Mesenteric fat pad (tissue), 1 donor: ENCODE results near the gene SYNRG. TPM values are rescaled to one million over a fixed set of nuclear protein-coding genes. Genes with fewer than 3 reads are reported as not detected.
A peak's percentile ranks its signal among the peaks of the same experiment; 100 is the strongest.

ENCODE experiments used
- DNase-seq: peaks from one replicate; pipeline ENCODE4 v3.0.0-alpha.2; 2020; ENCODE audit warnings: low spot score
- total RNA-seq: library from RNA; stranded (reverse); fragmentation: NEBNext Ultra II Directional; extraction: Animal tissue kit (Norgen Biotek cat#: 25700); gene quantifications from one replicate; pipeline ENCODE4 v1.2.1, GENCODE V29; 2021
- donor health status: DM: yes; HTN: yes; CAD: no.

The SYNRG gene
- total RNA-seq, 1 donor from 2014 or later, result 40.8 TPM

DNA sequence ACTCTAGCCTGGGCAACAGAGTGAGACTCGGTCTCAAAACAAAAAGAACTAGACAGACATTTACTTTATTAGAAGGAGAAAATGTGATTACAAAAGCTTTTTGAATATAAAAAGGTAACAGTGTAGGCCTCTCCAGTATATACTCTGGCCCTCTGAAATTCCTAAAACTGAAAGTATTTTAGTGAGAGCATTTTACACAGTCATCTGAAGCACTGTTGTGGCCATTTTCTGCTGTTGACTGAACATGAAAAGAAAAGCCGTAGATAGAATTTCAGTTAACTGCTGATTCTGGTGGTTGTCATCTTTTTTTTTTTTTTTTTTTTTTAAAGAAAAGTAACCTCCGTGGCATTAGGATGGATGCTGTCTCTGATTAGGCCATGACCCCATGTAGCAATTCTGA is 103.9 kb downstream of the SYNRG start:
- no peak for DNase-seq

DNA sequence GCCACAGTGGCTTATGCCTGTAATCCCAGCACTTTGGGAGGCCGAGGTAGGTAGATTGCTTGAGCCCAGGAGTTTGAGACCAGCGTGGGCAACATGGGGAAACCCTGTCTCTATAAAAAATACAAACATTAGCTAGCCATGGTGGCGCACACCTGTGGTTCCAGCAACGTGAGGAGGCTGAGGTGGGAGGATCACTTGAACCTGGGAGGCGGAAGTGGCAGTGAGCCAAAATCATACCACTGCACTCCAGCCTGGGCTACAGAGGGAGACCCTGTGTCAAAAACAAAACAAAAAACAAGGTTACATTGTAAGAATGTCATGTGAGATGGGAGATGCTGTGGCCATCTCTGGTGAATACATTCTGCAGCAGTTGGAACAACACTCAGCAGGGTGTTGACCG is 106.1 kb downstream of the SYNRG start:
- DNase-seq, result no peak

DNA sequence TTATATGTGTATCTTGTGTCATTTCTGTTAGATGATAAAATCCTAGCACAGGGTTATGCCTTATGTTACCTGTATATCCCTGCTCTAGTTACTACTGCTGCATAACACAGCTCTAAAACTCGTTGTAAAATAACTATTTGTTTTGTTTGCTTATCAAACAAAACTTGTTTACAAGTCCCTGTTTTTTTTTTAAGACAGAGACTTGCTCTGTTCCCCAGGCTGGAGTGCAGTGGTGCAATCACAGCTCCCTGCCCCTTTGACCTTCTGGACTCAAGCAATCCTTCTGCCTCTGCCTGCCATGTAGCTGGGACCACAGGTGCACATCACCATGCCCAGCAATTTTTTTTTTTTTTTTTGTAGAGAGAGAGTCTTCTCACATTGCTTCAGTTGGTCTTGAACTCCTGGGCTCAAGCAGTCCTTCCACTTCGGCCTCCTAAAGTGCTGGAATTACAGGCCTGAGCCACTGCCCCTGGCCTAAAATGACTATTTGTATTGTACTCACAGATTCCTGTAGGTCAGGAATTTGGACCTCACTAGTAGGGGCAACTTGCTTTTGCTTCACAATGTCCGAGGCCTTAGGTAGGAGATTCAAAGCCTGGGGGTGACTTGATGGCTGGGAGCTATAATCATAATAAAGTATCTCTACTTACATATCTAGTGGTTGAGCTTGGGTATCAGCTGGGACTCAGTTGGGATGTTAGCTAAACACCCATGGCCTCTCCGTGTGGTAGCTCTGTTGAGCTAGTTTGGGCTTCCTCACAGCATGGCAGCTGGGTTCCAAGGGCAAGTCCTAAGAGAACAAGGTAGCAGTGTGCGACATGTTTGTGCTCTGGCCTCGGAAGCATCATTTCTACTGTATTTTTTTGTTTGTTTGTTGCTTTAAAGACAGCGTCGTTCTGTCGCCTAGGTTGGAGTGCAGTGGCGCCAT is 106.9 kb downstream of the SYNRG start:
- DNase-seq, result no peak

DNA sequence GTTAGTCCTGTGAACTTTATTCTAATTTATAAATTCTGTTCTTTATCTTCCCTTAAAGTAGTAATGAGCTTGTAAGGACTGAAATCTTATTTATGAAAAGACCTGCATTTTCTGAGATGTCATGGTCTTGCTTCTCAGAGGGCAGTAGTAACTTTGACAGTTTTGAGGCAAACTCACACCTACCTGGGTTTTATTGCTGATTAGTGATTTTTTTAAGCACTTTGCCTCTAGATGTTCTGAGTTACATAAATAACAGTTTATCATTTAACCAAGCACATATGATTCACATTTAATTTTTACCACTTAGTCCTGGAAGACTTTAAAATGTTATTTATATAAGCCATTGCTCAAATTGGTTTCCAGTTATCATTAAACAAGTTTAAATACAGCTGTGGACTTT is 108.8 kb downstream of the SYNRG start:
- no peak for DNase-seq

DNA sequence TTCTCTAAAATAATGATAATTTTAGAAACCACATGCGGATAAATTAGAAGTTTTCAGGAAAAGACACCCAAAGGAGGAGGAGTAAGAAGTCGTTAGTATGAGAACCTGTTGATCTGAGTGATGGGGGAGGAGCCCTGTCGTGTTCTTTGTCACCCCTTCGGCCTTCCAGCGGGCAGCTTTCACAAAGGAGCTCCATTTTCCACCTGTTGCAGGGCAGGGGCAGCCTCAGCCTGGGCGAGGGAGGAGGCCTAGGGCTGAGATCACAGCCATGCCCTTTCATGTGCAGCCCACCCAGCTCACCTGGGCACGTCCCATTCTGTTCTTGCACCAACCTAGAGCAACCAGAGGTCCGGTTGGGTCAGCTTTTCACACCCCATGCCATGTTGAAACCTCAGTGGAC is 114.2 kb downstream of the SYNRG start:
- no peak for DNase-seq

DNA sequence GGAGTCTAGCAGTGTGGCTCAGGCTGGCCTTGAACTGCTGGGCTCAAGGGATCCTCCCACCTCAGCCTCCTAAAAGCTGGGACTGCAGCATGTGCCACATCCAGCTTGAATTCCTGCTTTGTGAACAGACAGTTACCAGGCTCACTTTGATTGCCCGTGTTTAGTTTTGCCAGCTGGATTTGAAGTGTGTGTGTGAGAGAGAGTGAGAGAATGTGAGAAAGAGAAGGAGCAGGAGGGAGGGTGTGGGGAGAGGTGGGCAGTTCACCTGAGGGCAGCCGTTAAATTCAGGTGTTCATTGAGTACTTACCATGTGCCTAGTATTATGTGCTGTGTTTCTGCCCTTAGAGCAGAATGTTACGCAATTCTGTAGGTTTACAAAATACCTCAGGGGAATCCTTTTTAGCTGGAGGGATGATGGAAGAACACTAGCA is 114.8 kb downstream of the SYNRG start:
- no peak for DNase-seq

DNA sequence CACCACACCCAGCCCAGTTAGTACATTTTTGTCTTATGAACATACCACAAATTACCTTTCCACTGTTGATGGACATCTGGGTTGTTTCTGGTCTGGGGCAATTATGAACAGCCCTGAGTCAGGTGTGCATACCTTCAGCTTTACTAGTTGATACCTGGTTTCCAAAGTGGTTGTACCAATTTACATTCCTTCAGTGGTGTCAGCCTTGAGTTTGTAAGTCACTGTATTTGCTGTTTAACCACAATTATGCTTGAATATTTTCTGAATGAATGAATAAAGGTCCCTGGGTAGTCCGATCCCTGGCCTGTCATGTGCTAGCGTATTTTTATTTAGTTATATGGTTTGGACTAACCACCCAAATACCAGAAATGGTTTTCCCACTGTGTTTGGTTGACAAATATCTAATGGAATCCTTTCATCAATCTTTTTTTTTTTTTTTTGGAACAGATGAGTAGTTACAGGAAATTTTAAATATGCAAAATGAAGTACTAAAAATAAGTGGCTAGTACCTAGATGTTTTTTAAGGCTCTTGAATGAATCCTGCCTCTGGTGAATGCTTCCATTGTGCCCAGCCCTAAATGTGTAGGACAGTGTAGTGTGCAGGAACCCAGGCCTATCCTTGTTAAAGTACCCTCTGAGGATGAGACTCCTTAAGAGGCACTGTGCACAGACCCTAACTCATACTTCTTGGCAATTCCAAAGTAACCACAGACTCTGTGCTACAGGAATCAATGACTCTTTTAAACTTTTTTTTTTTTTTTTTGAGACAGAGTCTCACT is 115.8 kb downstream of the SYNRG start:
- DNase-seq, result no peak

DNA sequence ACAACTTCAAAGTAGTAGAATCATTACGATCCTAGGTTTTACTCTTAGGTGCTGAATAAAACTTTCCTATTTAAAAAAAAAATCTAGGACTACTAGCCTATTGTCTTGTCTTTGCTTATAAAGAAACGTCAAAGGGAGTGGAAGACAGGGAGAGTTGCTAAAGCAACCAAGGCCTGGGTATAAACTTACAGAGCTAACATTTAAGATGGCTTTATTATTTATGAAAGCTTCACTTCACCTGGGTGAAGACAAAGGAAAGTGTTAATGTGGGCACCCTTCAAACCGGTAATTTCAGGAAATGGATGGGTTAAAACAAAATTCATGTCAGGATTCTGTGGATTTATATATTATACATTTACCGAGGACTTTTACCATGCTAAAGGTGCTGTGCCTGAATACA is 117.1 kb downstream of the SYNRG start:
- no peak for DNase-seq

DNA sequence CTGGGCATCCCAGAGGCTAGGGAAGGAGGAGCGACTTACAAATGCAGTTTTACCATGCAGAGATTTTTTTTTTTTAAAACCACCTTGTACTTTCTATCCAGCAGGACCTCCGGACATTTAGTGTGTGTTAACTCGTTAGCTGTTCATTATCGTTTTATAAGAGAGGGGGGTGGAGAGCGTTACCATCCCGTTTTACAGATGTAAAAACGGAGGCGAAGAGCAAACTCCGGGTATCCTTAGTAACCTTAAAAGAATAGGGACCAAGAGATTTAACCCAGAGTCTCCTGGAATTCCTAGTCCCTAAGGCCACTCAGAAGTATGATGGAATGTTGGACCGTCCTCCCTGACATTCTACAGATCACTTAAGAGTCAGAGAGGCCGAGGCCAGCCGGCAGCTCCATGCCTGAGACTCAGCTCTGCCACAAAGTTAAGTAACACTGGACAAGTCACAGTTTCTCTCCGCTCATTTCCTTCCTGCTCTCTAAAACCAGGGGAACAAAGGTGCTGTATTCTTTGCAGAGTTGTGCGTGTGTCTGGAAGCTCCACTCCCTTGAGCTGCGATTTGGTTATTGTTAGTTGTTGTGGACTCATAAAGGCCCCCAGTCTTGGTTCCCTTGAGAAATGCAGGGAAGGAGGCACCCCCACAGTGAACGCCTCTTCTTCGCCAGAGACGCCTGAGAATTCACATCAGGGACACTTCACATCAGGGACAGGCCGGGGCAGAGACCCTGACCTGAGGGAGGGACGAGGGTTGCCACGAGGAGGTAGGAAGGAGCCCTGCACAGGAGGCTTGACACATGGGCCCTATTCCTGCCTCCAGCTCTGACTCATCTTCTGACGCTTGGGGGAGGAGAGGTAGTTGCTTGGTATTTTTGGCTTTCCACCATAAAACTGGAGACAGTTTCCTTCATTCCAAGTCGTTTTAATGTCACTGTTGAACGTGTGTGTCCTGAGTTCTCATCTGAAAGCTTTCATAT is 118.3 kb downstream of the SYNRG start:
- no peak for DNase-seq

DNA sequence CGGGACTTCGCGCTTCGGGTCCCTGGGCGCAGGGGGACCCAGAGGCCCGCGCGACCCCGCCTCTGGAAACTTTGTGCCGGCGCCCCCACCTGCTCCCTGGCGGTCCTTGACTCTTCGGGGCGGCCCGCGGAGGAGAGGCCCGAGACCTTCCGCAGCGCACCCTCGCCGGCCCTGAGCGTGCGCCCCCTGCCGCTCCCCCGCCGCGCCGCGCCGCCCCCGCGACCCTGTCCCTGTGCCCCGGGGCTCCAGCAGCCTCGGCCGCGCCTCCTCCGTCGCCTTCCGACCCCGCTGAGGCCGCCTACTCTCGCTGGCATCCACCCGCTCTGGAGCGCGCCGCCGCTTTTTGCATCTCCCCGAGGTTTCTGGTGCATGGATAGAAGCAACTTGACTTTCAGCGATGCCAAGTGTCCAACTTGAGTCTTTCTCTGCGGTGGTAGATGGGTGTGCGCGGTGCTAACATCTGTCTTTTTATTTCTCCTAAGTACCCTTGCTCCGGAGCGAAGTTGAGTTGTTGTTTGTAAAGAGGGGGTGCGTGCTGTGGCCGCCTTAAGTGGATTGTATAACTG is 119.1 kb downstream of the SYNRG start:
- DNase-seq, result peak; percentile 91

DNA sequence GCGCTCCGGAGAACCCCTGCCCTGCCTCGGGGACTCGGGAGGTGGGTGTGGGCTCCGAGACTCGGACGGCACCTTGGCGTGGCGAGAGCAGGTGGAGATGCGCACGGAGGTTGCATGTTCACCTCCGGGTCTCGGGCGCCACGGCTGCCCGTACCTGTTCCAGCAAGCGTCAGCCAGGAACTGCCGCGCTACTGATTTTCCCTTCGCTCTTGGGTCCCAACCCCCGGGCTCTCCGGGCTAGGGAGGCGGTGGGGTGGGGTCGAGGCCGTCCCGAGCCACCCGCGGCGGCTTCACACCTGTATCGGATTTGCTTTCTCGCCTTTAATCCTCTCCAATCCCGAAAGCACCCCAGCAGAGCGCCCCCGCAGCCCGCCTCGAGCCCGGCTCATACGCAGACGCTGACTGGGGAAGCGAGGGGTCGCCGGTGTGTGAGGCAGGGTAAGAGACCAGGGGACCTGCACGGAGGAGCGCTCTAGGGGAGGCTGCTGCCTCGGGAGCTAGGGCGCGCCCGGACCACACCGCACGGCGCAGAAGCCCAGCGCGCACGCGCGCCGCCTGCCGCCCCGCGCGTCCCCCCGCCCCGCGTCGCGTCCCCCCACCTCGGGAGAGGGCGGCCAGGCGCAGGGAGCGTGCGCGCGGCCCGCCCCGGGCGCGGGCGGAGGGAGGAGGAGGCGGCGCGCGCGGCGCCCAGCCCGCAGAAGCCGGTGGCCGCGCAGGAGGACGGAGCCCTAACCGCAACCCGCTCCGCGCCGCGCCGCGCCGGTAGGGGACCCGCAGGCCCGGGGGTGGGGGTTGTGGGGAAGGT is 119.8 kb downstream of the SYNRG start, which contains the start of gene DUSP14:
Gene DUSP14 (plus strand): TSS at position 695 of the 805 bp plus-strand sequence. CDS start 22,382 bp downstream, outside the sequence.
- DNase-seq, result peak; percentile 92

DNA sequence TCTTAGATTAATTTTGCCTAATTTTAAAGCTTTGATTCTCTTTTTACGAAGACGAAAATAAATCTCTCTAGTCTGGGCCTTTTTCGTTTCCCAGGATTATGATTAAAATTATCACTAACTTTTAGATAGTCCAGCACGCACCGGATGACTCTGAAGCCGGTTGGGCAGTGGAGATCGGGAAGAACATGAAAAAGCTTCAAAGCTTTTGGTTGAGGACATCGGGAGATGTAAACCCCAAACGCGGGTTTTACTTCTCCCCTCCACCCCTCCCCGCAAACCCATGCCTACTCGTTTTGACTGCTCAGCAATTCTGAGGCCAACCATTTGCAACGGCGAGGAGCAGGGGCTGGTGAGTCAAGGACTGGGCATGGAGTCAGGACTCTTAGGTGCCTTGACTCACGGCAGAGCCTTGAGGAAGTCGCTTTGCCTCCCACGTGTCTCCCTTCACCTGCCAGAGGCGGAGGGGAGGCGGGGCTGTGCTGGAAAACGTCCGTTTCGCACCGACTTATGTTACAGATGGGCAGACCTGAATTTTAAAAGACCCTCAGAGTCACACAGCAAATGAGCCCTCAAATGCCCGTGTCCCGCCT is 120.5 kb downstream of the SYNRG start:
- no peak for DNase-seq

DNA sequence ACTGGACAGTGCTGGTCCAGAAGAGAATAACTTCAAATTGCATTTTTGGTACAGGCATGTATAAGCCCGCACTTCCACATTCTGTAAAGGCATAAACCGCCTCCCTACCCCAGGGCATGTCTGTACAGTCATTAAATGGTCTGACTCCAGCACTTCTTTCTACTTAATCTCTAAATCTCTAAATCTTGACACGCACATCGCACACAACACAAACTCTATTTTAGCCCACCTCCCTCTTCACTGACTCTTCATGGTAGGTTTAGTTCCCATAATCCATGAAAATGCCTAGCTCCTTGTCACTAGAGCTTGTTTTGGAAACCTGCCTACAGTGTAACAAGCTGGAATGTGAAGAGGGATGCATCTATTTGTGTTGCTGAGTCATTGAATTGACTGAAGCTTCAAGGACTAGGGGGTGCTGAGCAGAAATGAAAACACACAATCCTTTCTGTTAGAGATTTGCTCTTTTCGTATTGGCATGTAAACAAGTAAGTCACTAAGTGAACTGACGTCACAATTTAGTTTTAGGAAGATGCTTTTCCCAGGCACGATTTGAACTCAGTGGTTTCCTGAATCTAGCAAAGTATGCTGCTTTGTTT is 121.1 kb downstream of the SYNRG start:
- DNase-seq, result no peak

DNA sequence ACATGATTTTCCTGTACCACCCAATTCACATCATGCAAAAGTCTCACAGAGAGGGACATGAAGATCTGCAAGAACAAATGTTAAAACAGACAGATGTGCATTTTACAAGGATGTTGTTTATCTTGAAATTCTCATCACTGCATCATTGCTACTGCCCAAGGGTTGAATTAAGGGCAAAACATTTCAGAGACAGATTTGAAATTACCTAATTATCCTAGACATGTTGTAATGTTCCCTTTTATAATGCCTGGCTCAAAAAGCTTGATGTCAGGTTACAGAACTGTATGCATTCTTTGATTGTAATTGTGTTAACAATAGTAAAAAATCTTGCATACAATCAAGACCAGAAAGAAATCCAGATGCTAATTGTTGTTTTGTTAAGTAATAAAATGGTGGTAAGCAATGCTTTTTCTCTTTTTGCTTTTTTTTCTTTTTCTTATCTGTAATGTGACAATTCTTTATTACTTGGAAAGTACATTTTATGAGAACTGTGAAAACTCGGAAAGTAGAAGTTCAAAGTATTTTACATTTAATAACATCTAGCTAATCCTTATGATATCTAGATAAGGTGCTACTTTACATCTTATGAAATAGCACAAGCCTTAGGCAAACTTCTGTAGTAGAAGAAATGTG is 123.2 kb downstream of the SYNRG start:
- DNase-seq, result no peak

DNA sequence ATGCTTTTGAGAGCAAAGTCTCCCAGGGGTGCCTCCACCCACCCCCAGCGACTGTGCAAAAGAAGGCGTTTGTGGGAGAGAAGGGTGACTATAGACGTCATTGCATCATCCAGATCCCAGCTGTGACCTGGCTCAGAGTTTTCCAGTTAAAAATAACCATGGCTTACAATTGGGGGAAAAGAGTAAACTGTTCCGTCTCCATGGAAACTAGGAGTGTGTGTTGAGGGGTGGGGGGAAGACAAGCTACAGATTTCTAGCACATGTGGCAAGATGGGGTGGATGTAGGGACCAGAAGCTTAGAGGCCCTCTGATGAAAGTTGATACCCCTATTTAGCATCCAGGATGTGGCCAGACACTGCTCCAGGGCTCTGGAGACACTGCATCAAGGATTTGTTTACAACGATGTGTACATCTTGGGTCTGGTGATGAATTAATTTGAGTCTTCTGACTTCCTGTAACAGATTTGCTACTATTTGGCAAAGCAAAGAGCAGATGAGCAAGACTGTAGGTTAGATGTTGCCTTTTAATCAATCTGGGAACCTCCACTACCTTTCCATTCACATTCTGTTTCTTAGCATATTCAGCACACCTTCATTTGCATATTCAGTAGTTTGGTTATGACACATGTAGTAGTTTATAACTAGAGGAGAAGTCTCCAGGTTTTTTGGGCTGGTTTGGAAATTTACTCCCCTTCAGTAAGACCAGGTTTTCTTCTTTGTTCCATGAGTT is 125.7 kb downstream of the SYNRG start:
- DNase-seq, result no peak

DNA sequence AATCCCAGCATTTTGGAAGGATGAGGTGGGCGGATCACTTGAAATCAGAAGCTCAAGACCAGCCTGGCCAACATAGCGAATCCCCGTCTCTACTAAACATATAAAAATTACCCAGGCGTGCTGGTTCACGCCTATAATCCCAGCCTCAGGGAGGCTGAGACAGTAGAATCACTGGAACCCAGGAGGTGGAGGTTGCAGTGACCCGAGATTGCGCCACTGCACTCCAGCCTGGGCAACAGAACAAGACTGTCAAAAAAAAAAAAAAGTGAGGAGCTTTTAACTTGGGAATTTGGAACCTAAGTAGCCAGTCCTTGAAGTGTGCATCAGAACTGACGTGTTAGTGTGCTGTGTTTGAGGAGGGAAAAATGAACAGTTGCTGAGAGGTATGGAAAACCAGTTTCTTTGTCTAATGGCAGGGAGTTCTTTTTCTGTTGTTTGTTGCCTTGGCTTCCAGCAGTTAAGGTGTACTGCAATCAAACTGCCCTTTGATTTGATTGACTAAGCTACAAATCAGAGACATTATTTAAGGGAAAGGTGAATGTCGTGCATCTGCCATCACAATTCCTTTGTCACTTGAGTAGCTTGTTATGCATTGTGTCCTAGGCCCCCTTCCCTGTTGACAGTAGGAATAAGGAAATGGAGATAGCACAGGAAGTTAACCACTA is 128.1 kb downstream of the SYNRG start:
- DNase-seq, result no peak

DNA sequence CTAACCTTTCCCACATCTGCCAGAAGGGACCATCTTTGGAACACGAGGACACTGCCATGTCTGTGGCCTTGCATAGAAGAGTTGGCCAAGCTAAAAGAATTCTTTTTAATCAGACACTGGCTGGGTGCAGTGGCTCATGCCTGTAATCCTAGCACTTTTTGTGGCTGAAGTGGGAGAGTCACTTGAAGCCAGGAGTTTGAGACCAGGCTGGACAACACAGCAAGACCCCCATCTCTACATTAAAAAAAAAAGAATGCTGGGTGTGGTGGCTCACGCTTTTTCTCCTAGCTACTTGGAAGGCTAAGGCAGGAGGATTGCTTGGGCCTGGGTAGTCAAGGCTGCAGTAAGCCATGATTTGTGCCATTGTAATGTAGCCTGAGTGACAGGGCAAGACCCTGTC is 128.8 kb downstream of the SYNRG start:
- DNase-seq, result no peak
